Heart left ventricle (tissue), 16 donors: Measurements from ENCODE around the gene CEP20. TPM values are rescaled to one million over a fixed set of nuclear protein-coding genes. Genes with fewer than 3 reads are reported as not detected.

Experiments
- ATAC-seq, 4 donors: fragments of 200-7000 bp; cut with Tn5 transposase; one replicate each; pipeline ENCODE4 v1.9.1; 2020 to 2022; ENCODE audit warnings: moderate library complexity in 4 of 4, mild to moderate bottlenecking in 3 of 4, moderate number of reproducible peaks in 1 of 4
- DNase-seq, 5 donors: peaks; one replicate each; pipeline ENCODE4 v3.0.0-alpha.2; 2020
- H3K27ac ChIP-seq, 12 donors: fragments of 200-600 bp; sonication (generic) in 4 of 12; one replicate each; pipeline versions ENCODE4 v1.5.0 to v1.8.0; 2016 to 2022; ENCODE audit warnings: mild to moderate bottlenecking in 2 of 12
- H3K27me3 ChIP-seq, 9 donors: fragments of 200-600 bp; sonication (generic) in 2 of 9; one replicate each; pipeline versions ENCODE4 v1.5.1 to v1.8.0; 2016 to 2022; ENCODE audit warnings: mild to moderate bottlenecking in 3 of 9
- H3K36me3 ChIP-seq, 9 donors: fragments of 200-600 bp; sonication (generic) in 2 of 9; one replicate each; pipeline versions ENCODE4 v1.5.0 to v1.8.0; 2018 to 2022; ENCODE audit warnings: mild to moderate bottlenecking in 2 of 9
- H3K4me1 ChIP-seq, 12 donors: fragments of 200-600 bp; sonication (generic) in 4 of 12; one replicate each; pipeline versions ENCODE4 v1.5.0 to v1.8.0; 2016 to 2022; ENCODE audit warnings: mild to moderate bottlenecking in 3 of 12
- H3K4me3 ChIP-seq, 12 donors: fragments of 200-600 bp; sonication (generic) in 4 of 12; one replicate each; pipeline versions ENCODE4 v1.5.0 to v1.8.0; 2017 to 2022; ENCODE audit warnings: mild to moderate bottlenecking in 9 of 12, moderate library complexity in 4 of 12
- H3K9me3 ChIP-seq, 12 donors: fragments of 200-600 bp; sonication (generic) in 4 of 12; one replicate each; pipeline versions ENCODE4 v1.5.0 to v1.8.0; 2016 to 2022; ENCODE audit warnings: mild to moderate bottlenecking in 1 of 12
- POLR2A ChIP-seq, 2 donors: fragments of 450-650 bp; IDR thresholded peaks; one replicate each; pipeline ENCODE4 v1.6.1; 2017; ENCODE audit warnings: antibody characterized with exemption in 2 of 2, mild to moderate bottlenecking in 2 of 2, moderate library complexity in 2 of 2
- WGBS, 4 donors: extraction: QIAGEN DNeasy Blood & Tissue Kit in 2 of 4; methylation state at CpG; one replicate each; pipeline versions ENCODE4 v1.1.5 to v1.1.7; 2013 to 2018; 5-methylcytosine and 5-hydroxymethylcytosine counted together
- intact Hi-C, 10 donors: fragments of 100-400 bp; cut with DNase I; formaldehyde crosslinking; loops; one replicate each; pipeline versions ENCODE4 v1.11.1 to v1.14.2; 2022
- polyA plus RNA-seq, 2 donors: library from polyadenylated mRNA; stranded (reverse); fragments of 200-250 nt; gene quantifications; one replicate each; pipeline ENCODE4 v1.2.3, GENCODE V29; 2013
- total RNA-seq, 9 donors: library from RNA; depleted of rRNA in 2 of 9; stranded (reverse); fragments of >200 nt in 2 of 9; fragmentation: NEBNext Ultra II Directional in 3 of 9; extraction: Animal tissue kit (Norgen Biotek cat#: 25700) in 3 of 9; gene quantifications; one replicate each; pipeline versions ENCODE4 v1.1.0 to v1.2.4, GENCODE V29; 2016 to 2023
- TF ChIP-seq, protein P1 (sequence below), 12 donors: fragments of 200-600 bp; sonication (generic) in 4 of 12; IDR thresholded peaks; one replicate each; pipeline versions ENCODE4 v1.5.0 to v1.8.0; 2018 to 2022; ENCODE audit warnings: antibody characterized with exemption in 12 of 12, mild to moderate bottlenecking in 5 of 12
- donor health status: ischemic (EF 13 %, LVEDD 7.1; RV severe dilation, severe dysfunction).
- donor health status: healthy with polysubstance abuse.
- donor health status: DM: no; HTN: yes; CAD: no.
- donor health status: DM: no; HTN: no; CAD: no.
- donor health status: ischemic (EF 25% LVEDD 6.9; RV normal size, moderate dysfunction).
- donor health status: ischemic (EF 25% LVEDD 5.7; RV mildly dilated, moderate dysfunction).
- donor health status: healthy.
- donor health status: DM: yes; HTN: yes; CAD: no.
- donor health status: ischemic (EF 35%, LVEDD 5.7; RV mildly dilated, moderate dysfunction).
- donor health status: nonischemic (EF 11% LVEDD 7.7; RV severe dilation, severe dysfunction).
- donor health status: DM: yes; HTN: yes; CAD: no.
- donor health status: PGD.
- donor health status: ischemic (EF 29% LVEDD 5.4; RV normal size, mild dysfunction).
- donor health status: nonischemic (EF 23%, LVEDD 6.1; RV moderate dilation, normal function).

Gene CEP20
- total and polyA plus RNA-seq, 11 donors = 14.1 to 40.3 (median 28.0) TPM

GRCh38 chr16:15861996-15862395 lies 26.4 kb downstream of the CEP20 start:
- H3K27ac ChIP-seq = no peak overlapping the region
- TF ChIP-seq, protein P1, sequence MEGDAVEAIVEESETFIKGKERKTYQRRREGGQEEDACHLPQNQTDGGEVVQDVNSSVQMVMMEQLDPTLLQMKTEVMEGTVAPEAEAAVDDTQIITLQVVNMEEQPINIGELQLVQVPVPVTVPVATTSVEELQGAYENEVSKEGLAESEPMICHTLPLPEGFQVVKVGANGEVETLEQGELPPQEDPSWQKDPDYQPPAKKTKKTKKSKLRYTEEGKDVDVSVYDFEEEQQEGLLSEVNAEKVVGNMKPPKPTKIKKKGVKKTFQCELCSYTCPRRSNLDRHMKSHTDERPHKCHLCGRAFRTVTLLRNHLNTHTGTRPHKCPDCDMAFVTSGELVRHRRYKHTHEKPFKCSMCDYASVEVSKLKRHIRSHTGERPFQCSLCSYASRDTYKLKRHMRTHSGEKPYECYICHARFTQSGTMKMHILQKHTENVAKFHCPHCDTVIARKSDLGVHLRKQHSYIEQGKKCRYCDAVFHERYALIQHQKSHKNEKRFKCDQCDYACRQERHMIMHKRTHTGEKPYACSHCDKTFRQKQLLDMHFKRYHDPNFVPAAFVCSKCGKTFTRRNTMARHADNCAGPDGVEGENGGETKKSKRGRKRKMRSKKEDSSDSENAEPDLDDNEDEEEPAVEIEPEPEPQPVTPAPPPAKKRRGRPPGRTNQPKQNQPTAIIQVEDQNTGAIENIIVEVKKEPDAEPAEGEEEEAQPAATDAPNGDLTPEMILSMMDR (IDR thresholded peaks at IDR 0.05) = no peak
- no peak for TF ChIP-seq POLR2A (IDR thresholded peaks at IDR 0.05)
- no peak for DNase-seq
- H3K27me3 ChIP-seq = peaks cover 0 to 15% (median 8%) of the 10 kb centered on the region in 9 donors
- ATAC-seq = no peak
- H3K36me3 ChIP-seq = peaks cover 0 to 23% (median 16%) of the 10 kb centered on the region in 9 donors
- intact Hi-C loops = no loop called here
- H3K9me3 ChIP-seq = no peaks in the 10 kb centered on the region
- H3K4me3 ChIP-seq = no peak overlapping the region
- 90 to 96% (median 91%) methylated on average over 3 of the region's 3 CpGs for WGBS, 4 donors
- peaks cover 0 to 14% (median 8%) of the 10 kb centered on the region in 12 donors for H3K4me1 ChIP-seq

DNA sequence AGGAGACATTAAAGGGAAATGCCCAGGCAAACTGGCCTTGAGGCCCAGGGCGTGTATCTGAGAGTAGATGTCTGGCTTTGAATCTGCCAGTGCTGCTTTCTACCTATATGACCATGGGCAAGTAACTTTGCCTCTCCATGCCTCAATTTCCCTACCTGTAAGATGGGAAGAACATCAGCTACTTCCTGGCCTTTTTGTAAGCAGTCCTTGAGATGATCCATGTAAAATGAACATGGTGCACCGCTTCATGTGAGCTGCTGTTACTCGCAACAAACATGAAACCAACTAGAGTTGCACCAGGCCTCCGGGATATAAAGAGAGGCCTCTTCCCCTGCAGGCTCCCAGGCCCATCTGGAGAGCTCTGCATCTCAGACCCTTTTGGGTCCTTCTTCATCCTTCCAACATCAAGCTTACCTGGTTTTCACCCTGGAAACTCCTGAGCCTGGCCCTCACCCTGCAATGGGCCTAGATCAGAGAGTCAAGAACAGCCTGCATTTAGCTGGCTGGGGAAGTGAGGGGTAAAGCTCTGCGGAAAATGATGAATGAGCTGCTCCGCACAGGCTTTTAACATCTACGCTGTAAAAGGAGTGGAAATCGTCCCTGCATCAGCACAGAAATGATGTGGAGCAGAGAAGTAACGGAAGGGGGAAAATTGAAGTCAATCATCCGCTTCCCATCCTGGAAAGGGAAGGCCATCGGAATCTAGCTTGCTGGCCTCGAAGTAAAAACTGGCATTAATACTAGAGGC lies 29.3 kb downstream of the CEP20 start:
- H3K36me3 ChIP-seq = no peaks in the 10 kb centered on the region
- DNase-seq (no peak), ATAC-seq (no peak)
- intact Hi-C loops = loop anchor here in 1 of 10 donors (10.0 kb wide), 1 partner anchor 64 kb away; no protein-coding TSS in a partner anchor
- WGBS, 4 donors = 93 to 96% (median 94%) methylated on average over 12 of the region's 12 CpGs
- H3K27me3 ChIP-seq = peaks cover 0 to 40% (median 15%) of the 10 kb centered on the region in 9 donors
- TF ChIP-seq POLR2A (IDR thresholded peaks at IDR 0.05) = no peak
- TF ChIP-seq, protein P1 (IDR thresholded peaks at IDR 0.05) = no peak
- no peaks in the 10 kb centered on the region for H3K9me3 ChIP-seq
- peaks cover 0 to 21% (median 10%) of the 10 kb centered on the region in 12 donors for H3K4me1 ChIP-seq
- no peak overlapping the region for H3K4me3 ChIP-seq
- H3K27ac ChIP-seq = peak overlapping the region in 3 of 12 donors; percentile 66 to 91 (median 73)

DNA sequence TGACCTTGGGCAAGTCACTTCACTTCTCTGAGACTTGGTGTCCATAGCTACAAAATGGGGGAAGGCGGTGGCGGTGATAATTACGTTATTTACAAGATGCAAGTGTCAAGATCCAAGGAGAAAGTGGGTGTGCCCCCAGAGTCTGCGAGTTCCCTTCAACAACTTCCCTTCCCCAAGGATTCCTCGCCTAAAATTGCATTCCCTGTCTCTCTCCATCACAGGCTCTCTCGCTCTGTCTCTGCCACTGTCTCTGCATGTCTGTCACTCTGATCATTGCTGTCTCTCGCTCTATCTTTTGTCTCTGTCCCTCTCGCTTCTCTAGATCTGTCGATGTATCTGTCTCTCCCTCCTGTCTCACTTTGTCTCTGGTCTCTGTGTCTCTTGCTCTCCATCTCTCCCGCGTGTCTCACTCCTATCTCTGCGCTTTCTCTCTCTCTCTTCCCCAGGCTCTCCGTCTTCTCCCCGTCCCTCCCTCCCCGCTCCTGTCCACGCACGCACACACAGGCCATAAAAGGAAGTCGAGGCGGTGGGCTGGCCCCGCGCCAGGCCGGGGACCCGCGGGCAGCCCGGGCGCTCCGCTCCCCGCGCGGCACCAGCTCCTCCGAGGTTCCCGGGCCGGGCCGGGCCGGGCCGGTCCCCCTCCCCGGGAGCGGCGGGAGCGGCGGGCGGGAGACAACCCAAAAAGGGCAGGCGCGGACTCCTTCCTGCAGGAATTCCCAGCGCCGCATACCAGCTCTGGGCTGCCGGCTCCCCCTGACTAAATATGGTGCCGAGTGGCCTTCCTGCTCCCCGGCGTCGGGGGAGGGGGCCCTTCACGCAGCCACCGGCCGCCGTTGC lies 30.5 kb downstream of the CEP20 start:
- Histone ChIP-seq H3K27ac (peak overlapping the region in 7 of 12 donors; percentile 20 to 91 (median 67)), H3K36me3 (no peaks in the 10 kb centered on the region), H3K27me3 (peaks cover 0 to 41% (median 15%) of the 10 kb centered on the region in 9 donors), H3K9me3 (no peaks in the 10 kb centered on the region), H3K4me1 (peaks cover 0 to 21% (median 10%) of the 10 kb centered on the region in 12 donors), H3K4me3 (peak overlapping the region in 10 of 12 donors; percentile 35 to 62 (median 52))
- DNase-seq = peak; percentile 40 to 66 (median 63)
- intact Hi-C loops = loop anchor here in 1 of 10 donors (10.0 kb wide), 1 partner anchor 63 kb away; no protein-coding TSS in a partner anchor
- no peak for TF ChIP-seq POLR2A (IDR thresholded peaks at IDR 0.05)
- TF ChIP-seq, protein P1 (IDR thresholded peaks at IDR 0.05) = no peak
- ATAC-seq = peak; percentile 57 to 77 (median 74)
- 1% methylated on average over 26 to 55 of the region's 55 CpGs for WGBS, 4 donors
